ENCODE results near the gene SVIL. TPM values are rescaled to one million over a fixed set of nuclear protein-coding genes. Genes with fewer than 3 reads are reported as not detected.
A peak's percentile ranks its signal among the peaks of the same experiment; 100 is the strongest.

SVIL gene
- total and polyA plus RNA-seq, 4 experiments from 2014 or later = 1.1 to 31.2 (median 22.0) TPM

DNA sequence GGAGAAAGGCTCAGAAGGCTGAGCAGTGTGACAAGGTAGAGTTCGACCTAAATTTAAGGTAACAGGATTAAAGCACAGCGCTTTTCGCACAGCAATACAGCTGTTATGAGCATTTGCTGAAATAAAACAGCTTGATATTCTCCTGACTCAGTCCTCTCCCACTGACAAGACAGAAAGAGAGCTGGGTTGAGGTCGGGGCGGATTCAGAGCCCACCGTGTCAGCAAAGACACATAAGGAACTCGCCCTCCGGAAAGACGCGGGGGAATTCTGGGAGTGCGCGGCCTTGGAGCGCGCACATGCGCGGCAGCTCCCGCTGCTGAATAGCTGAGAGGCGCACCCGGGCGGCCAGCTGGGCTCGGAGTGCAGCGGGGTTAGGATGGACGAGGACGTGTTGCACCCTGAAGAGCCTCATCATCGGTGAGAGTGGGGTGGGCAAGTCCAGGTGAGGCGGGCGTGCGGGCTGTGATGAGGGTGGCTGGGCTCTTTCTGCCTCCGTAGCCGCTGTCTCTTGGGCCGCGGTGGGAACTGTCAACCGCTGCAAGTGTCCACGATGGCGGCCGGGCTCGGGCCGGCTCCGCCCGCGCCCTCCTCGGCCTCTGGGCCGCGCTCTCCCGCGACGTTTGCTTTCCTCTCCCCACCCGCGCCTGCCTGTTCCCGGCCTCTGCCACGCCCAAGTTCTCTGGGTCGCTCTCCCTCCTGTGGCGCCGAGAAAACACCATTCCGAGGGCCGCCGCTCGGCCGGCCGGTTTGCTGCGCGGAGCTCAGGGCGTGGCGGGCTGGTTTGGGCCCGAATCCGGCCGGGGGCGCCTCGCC is 225.3 kb downstream of the SVIL start:
- peak overlapping the region; percentile 82 to 97 (median 95) for H3K27ac Mint-ChIP-seq
- Histone ChIP-seq H3K27me3 (ENCODE audit: insufficient read depth, low read length) (no peaks in the 10 kb centered on the region), H3K27ac (ENCODE audit: low read depth, low read length) (peak overlapping the region; percentile 53), H3K4me3 (ENCODE audit: low read length in 2 of 2) (peak overlapping the region; percentile 50 to 51), H3K9me3 (ENCODE audit: control insufficient read depth in 1 of 2, low read length in 2 of 2) (no peaks in the 10 kb centered on the region), H3K4me1 (ENCODE audit: insufficient read depth, low read length) (peaks cover 20% of the 10 kb centered on the region), H3K36me3 (ENCODE audit: insufficient read depth, low read length) (no peaks in the 10 kb centered on the region)
- H3K36me3 Mint-ChIP-seq = peaks cover 0 to 9% of the 10 kb centered on the region in 2 donors
- no peaks in the 10 kb centered on the region for H3K27me3 Mint-ChIP-seq
- peak overlapping the region; percentile 97 to 100 (median 99) for H3K4me3 Mint-ChIP-seq
- peaks cover 20 to 31% (median 25%) of the 10 kb centered on the region in 4 donors for H3K4me1 Mint-ChIP-seq
- intact Hi-C loops (cut with micrococcal nuclease) = no loop called here
- POLR2A ChIA-PET (ENCODE audit: partially characterized antibody) = no interaction called here
- CTCF ChIA-PET (ENCODE audit: partially characterized antibody) = interaction anchor here (0.7 to 2.2 kb wide), 6 partner anchors 9 to 36 kb away, joined by 3 to 8 read pairs (median 4); no protein-coding TSS in a partner anchor
- H3K9me3 Mint-ChIP-seq = no peaks in the 10 kb centered on the region
- DNase-seq = peak; percentile 24 to 39 (median 34)

DNA sequence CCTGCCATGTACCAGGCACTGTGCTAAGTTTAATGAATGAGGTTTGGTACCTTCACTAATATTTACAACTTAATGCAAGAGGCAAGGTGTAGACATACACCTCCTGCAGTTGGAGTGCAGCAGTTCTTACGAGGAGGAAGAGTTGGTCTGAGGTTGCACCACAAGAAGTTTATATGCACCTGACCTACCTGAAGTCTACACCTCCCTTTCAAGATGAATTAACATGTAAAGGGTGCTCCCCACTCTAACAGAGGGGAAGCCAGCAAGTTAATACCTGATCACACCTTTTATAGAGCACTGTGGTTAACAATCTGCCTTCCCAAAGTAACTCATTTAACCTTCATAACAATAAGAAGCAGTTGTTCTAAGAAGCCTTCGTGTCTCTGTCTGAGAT is 225.9 kb downstream of the SVIL start:
- no peaks in the 10 kb centered on the region for H3K36me3 ChIP-seq (ENCODE audit: insufficient read depth, low read length)
- no peaks in the 10 kb centered on the region for H3K27me3 ChIP-seq (ENCODE audit: insufficient read depth, low read length)
- peak overlapping the region in 1 of 2 donors; percentile 51 for H3K4me3 ChIP-seq (ENCODE audit: low read length in 2 of 2)
- intact Hi-C loops (cut with micrococcal nuclease) = no loop called here
- peak overlapping the region; percentile 82 to 97 (median 95) for H3K27ac Mint-ChIP-seq
- peak overlapping the region; percentile 97 to 100 (median 99) for H3K4me3 Mint-ChIP-seq
- peaks cover 20 to 29% (median 24%) of the 10 kb centered on the region in 4 donors for H3K4me1 Mint-ChIP-seq
- no peaks in the 10 kb centered on the region for H3K9me3 ChIP-seq (ENCODE audit: control insufficient read depth in 1 of 2, low read length in 2 of 2)
- no peaks in the 10 kb centered on the region for H3K27me3 Mint-ChIP-seq
- ChIA-PET CTCF (ENCODE audit: partially characterized antibody) (interaction anchor here (1.3 to 2.2 kb wide), 4 partner anchors 8 to 37 kb away, joined by 3 to 8 read pairs (median 4); no protein-coding TSS in a partner anchor), POLR2A (ENCODE audit: partially characterized antibody) (no interaction called here)
- peaks cover 20% of the 10 kb centered on the region for H3K4me1 ChIP-seq (ENCODE audit: insufficient read depth, low read length)
- peaks cover 0 to 9% of the 10 kb centered on the region in 2 donors for H3K36me3 Mint-ChIP-seq
- DNase-seq = peak in 4 of 5 donors; percentile 0 to 25 (median 14)
- no peaks in the 10 kb centered on the region for H3K9me3 Mint-ChIP-seq
- H3K27ac ChIP-seq (ENCODE audit: low read depth, low read length) = peak overlapping the region; percentile 53

Small RNA genes lying within 50 kb of the gene (microRNA-seq; reads per million reads assigned to microRNA genes)
- not detected for gene MIR604 (ENCODE audit: borderline microRNAs expressed, borderline number of aligned reads, borderline replicate concordance)
- gene MIR938 (ENCODE audit: borderline microRNAs expressed, borderline number of aligned reads, borderline replicate concordance) = not detected
